Stimulated activated CD4-positive, alpha-beta T cell treated with anti-CD3 and anti-CD28 coated beads, Interleukin-12 subunit alpha, Interleukin-12 subunit beta, amount 100 ng/mL, for 4 hours (primary cell): Measurements from ENCODE around the gene CDKN1C.

Experiments
- DNase-seq: peaks from one replicate; pipeline ENCODE4 v3.0.0-alpha.2; 2020

CDKN1C gene

GRCh38 chr11:2904153-2905052 lies 18.8 kb upstream of the CDKN1C start:
- no peak for DNase-seq

- DNase-seq: no peak
Observed at GRCh38 chr11:2903672-2904011, 18.1 kb upstream of the CDKN1C start.

GRCh38 chr11:2902784-2903671 lies 17.5 kb upstream of the CDKN1C start:
- DNase-seq: no peak

- peak; percentile 89 for DNase-seq
Observed at GRCh38 chr11:2901854-2902783, 16.5 kb upstream of the CDKN1C start.

GRCh38 chr11:2901196-2901796 lies 15.7 kb upstream of the CDKN1C start:
- DNase-seq: no peak

- DNase-seq: no peak
Observed at GRCh38 chr11:2899080-2899783, 13.7 kb upstream of the CDKN1C start.

GRCh38 chr11:2898366-2899079 lies 12.9 kb upstream of the CDKN1C start:
- DNase-seq: no peak

- no peak for DNase-seq
Observed at GRCh38 chr11:2897048-2897447, 11.5 kb upstream of the CDKN1C start.

GRCh38 chr11:2896047-2896446 lies 10.5 kb upstream of the CDKN1C start:
- DNase-seq: no peak

GRCh38 chr11:2893935-2894334 lies 8.4 kb upstream of the CDKN1C start:
- DNase-seq: no peak

- no peak for DNase-seq
Observed at GRCh38 chr11:2892967-2893528, 7.5 kb upstream of the CDKN1C start.

GRCh38 chr11:2892215-2892966 lies 6.8 kb upstream of the CDKN1C start:
- DNase-seq: peak; percentile 63

- no peak for DNase-seq
Observed at GRCh38 chr11:2891326-2892214, 6.0 kb upstream of the CDKN1C start.

- DNase-seq: no peak
Observed at GRCh38 chr11:2890466-2891294, 5.1 kb upstream of the CDKN1C start.

GRCh38 chr11:2889362-2890273 lies 4.0 kb upstream of the CDKN1C start:
- no peak for DNase-seq

- peak; percentile 89 for DNase-seq
Observed at GRCh38 chr11:2888266-2888968, 2.8 kb upstream of the CDKN1C start.
